ENCODE data around the gene NDUFS6.

The NDUFS6 gene

DNA sequence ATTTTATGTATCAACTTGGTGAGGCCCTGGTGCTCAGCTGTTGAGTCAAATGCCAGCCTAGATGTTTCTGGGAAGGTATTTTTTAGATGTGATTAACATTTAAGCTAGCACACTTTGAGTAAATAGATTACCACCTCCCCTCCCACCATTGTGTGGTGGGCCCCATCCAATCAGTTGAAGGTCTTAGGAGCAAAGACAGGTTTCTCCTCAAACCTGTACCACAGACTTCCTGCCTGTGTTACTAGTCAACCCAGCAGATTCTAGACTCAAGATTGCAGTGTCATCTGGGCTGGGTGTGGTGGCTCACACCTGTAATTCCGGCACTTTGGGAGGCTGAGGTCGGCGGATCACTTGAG is 35.3 kb upstream of the NDUFS6 start:
- FAIRE-seq: no peak

GRCh38 chr5:1767524-1768282 is 33.5 kb upstream of the NDUFS6 start:
- no peak for FAIRE-seq

GRCh38 chr5:1768283-1769000 is 32.8 kb upstream of the NDUFS6 start:
- no peak for FAIRE-seq

GRCh38 chr5:1769017-1769640 is 32.1 kb upstream of the NDUFS6 start:
- FAIRE-seq: no peak

GRCh38 chr5:1769752-1770442 is 31.3 kb upstream of the NDUFS6 start:
- FAIRE-seq: no peak

DNA sequence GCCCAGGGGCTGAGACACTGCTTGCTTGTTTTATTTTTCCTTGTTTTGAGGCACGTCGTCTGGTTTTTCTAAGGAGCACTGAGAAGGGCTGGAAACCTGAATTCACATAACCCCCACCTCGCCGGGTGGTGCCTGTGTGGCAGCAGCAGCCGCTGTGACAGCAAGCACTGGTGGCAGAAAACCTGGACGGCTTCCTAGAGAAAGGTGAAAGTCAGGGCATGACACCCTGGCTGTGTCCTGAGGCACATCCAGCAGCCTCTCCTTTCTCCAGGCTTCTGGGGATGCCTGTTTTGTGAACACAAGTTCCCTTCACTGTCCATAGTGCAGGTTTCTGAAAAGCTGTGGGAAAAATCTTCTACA is 30.8 kb upstream of the NDUFS6 start:
- FAIRE-seq: no peak

DNA sequence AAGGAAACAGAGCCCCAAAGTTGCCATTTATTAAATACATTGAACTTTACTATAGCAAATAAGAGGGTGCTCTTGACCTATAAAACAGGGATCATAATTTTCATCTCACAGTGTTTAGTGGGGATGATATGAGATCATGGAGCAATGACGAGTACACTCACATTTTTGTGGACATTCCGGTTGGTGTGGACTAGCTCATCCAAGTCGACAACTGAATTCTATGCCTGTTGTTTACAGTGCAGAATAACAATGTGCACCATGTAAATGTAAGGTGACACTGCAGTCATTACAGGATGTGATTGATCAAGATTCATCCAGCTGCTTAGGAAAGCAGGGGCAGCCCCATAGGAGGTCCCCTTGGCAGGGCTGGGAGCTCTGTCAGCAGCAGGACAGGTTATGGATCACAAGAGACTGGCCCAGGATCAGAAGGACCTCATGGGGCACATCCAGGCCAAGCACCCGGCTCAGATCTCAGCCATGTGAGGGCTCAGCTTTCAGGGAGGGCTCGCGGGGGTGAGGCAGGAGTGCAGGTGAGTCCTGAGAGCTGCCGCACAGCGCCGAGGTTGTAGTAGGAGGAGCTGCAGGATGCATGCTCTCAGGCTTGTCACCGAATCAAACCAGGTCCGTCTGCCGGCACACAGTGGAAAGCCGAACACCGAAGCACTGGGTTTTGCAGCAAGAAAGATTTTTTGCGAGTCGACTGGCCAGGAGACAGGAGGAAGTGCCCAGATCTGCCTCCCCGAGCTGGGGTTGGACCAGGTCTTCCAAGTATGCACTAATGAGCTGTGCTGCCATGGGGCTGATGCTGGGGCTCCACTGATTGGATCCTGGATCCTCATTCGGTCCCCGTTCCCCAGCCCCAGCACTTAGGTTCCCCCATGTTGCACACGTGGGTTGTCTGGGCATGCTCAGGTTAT is 29.8 kb upstream of the NDUFS6 start:
- no peak for FAIRE-seq

GRCh38 chr5:1772634-1773033 is 28.6 kb upstream of the NDUFS6 start:
- no peak for FAIRE-seq

DNA sequence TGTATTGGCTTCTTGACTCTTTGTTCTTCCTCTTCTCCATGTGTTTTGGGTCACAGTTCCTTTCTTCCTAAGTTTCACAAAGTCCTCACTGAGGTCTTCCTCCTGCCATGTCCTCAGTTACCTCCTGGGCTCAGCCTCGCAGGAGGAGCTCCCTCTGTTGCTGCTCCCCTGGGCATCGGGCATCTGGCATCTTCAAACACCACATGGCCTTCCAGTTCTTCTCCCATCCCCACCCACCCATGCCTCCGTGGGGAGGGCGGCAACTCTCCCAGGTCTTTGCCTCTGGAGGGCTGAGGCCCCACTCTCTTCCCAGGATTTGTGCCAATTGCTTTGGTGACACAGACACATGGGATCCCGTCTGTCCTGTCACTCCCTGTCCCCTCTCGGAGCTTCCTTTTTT is 24.4 kb upstream of the NDUFS6 start:
- no peak for FAIRE-seq

DNA sequence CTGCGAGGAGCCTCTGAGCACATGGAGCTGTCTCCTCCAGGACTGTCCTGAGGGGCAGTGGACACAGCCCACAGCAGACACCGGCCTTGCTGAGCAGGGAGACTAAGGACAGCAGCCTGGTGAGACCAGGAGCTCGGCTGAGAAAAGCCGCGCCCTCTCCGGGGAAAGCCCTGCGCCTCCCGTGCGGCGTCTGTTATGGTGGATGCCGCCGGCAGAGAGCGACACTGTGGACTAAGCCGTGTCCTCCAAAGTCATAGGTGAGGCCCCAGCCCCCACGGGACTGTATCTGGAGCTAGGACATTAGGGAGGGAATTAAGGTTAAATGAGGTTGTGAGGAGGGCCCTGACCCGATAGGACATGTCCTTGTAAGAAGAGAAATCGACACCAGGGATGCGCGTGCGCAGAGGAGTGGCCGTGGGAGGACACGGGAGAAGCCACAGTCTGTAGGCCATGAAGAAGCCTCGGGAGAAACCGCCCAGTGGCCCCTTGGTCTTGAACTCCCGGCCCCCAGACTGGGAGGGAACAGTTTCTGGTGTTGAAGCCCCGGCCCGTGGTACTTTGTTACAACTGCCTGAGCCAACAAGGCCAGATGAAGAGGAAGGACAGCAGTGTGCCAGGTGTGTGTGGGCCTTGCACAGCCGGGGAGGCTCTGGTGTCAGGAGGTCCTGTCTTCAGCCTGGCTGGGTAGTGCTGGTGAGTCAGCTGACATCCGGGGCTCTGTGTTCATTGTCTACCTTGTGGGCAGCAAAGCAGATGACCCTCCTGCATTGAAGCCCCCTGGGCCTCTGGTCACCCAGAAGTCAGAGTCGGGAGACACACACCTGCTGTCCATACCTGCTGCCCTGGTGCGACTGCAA is 23.7 kb upstream of the NDUFS6 start:
- FAIRE-seq: no peak

- FAIRE-seq: no peak
Observed at GRCh38 chr5:1778138-1779020, 22.8 kb upstream of the NDUFS6 start.

DNA sequence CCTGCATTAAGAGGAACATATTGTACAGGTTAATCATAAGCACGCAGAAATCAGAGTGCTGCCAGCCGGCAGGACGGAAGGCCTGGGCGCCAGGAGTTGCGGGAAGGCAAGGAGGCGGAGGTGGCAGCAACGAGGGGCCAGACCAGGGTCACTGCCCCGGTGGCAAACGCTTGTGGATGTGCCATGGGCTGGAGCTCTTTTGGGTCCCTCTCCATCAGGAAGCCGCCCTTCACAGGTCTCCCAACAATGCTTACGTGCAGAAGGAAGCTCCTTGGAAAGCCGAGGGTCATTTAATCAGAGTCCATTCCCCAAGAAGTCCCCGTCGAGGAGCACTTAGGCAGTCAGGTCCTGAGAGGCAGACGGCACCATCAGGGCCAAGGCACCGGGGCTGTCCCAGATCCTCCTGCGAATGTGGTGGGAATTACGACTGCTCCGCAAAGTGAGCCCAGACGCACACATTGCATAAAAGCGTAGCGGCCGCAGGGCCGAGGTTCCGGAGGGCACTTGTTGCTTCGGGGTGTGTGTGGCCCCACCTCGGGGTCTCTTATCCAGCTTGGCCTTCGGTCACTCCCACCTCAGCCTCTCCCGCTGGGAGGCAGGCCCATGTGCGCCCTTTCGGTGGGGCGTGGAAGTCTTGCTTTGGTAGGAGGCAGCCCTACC is 22.1 kb upstream of the NDUFS6 start:
- no peak for FAIRE-seq

GRCh38 chr5:1779782-1780613 is 21.2 kb upstream of the NDUFS6 start:
- FAIRE-seq: no peak

DNA sequence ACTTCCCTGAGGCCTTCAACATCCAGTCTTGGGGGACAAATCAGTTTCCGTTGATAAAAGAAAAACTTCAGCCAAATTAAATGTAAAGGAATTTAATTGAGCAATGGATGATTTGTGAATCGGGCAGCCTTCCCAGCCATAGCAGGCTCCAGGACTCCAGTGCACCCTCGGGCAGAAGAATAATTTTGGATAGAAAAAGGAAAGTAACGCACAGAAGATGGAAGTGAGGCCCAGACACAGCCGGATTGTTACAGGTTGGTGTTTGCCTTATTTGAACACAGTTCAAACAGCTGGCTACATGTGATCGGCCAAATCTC is 20.6 kb upstream of the NDUFS6 start:
- no peak for FAIRE-seq

GRCh38 chr5:1781107-1781506 is 20.1 kb upstream of the NDUFS6 start:
- no peak for FAIRE-seq

- no peak for FAIRE-seq
Observed at GRCh38 chr5:1781726-1782384, 19.4 kb upstream of the NDUFS6 start.

- FAIRE-seq: no peak
Observed at GRCh38 chr5:1782385-1783215, 18.6 kb upstream of the NDUFS6 start.

DNA sequence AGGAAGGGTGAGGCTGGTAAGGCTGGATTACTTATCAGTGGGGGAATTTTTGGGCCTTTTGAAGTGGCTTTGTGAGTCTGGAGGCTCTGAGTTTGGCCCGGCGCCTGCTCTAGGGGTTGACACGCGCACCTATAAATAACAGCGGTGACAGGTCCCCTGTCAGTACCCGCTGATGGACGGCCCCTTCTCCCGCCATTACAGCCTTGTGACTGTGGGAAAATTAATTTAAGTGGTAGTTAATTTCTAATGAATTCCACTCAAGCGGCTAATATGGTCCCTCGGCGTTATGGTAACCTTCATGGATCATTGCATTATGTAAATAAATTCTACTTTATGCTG is 18.0 kb upstream of the NDUFS6 start:
- no peak for FAIRE-seq
